Neuronal stem cell (in vitro differentiated cells): Measurements from ENCODE around the gene VGLL4.

Experiments used
- DNase-seq: peaks from one replicate; pipeline ENCODE4 v3.0.0-alpha.2; 2013; ENCODE audit warnings: low spot score
- H2AFZ ChIP-seq: one replicate; pipeline ENCODE4 v1.6.1; 2013; ENCODE audit warnings: mild to moderate bottlenecking, low read length, inconsistent platforms
- H2AK5ac ChIP-seq: 2 replicates; pipeline ENCODE4 v1.6.1; 2013; ENCODE audit warnings: low read depth, mild to moderate bottlenecking, inconsistent platforms, low read length, moderate library complexity, mixed read lengths
- H2BK120ac ChIP-seq: 2 replicates; pipeline ENCODE4 v1.6.1; 2013; ENCODE audit warnings: low read depth, mild to moderate bottlenecking, inconsistent platforms, low read length, moderate library complexity, mixed read lengths
- H2BK12ac ChIP-seq: one replicate; pipeline ENCODE4 v1.6.1; 2013; ENCODE audit warnings: low read length, inconsistent platforms
- H2BK15ac ChIP-seq: 2 replicates; pipeline ENCODE4 v1.6.1; 2013; ENCODE audit warnings: mild to moderate bottlenecking, low read length, inconsistent platforms, mixed read lengths
- H2BK5ac ChIP-seq: one replicate; pipeline ENCODE4 v1.6.1; 2013; ENCODE audit warnings: inconsistent platforms, mild to moderate bottlenecking, low read length, moderate library complexity
- H3K14ac ChIP-seq: one replicate; pipeline ENCODE4 v1.6.1; 2013; ENCODE audit warnings: low read length, inconsistent platforms
- H3K18ac ChIP-seq: 2 replicates; pipeline ENCODE4 v1.6.1; 2013; ENCODE audit warnings: low read length, inconsistent platforms
- H3K23ac ChIP-seq: 2 replicates; pipeline ENCODE4 v1.6.1; 2013; ENCODE audit warnings: low read depth, mild to moderate bottlenecking, mixed read lengths, low read length, inconsistent platforms; ENCODE audit not compliant: poor library complexity
- H3K27ac ChIP-seq: replicated peaks from 3 replicates; pipeline ENCODE4 v1.5.1; 2013; ENCODE audit warnings: low read length, inconsistent platforms
- H3K27me3 ChIP-seq, 3 experiments: 2 replicates each; pipeline ENCODE4 v1.6.1; 2013; ENCODE audit warnings: low read length in 3 of 3, mild to moderate bottlenecking in 2 of 3, inconsistent platforms in 1 of 3, low read depth in 1 of 3, mixed read lengths in 1 of 3, moderate library complexity in 1 of 3; ENCODE audit not compliant: control insufficient read depth in 3 of 3, insufficient read depth in 3 of 3
- H3K36me3 ChIP-seq, 2 donors: replicated peaks in 1 of 2; 2 replicates each; pipeline ENCODE4 v1.6.1; 2013; ENCODE audit warnings: low read length in 2 of 2; ENCODE audit not compliant: control insufficient read depth in 2 of 2, insufficient read depth in 2 of 2
- H3K4ac ChIP-seq: 2 replicates; pipeline ENCODE4 v1.6.1; 2013; ENCODE audit warnings: inconsistent platforms, mild to moderate bottlenecking, low read length, moderate library complexity
- H3K4me1 ChIP-seq, 2 donors: 1 replicate in 1 of 2; 2 replicates in 1 of 2; pipeline ENCODE4 v1.6.1; 2013; ENCODE audit warnings: low read length in 2 of 2, low read depth in 1 of 2; ENCODE audit not compliant: control insufficient read depth in 2 of 2, insufficient read depth in 1 of 2
- H3K4me2 ChIP-seq: one replicate; pipeline ENCODE4 v1.6.1; 2013; ENCODE audit warnings: mild to moderate bottlenecking, low read length, inconsistent platforms; ENCODE audit not compliant: insufficient read depth, poor library complexity, severe bottlenecking
- H3K4me3 ChIP-seq, 2 donors: 2 replicates each; pipeline ENCODE4 v1.5.1; 2013; ENCODE audit warnings: low read length in 2 of 2, mild to moderate bottlenecking in 2 of 2, inconsistent platforms in 1 of 2, moderate library complexity in 1 of 2
- H3K79me1 ChIP-seq: one replicate; pipeline ENCODE4 v1.6.1; 2013; ENCODE audit warnings: low read depth, mild to moderate bottlenecking, inconsistent platforms, low read length, moderate library complexity
- H3K9ac ChIP-seq: one replicate; pipeline ENCODE4 v1.6.1; 2013; ENCODE audit warnings: mild to moderate bottlenecking, low read depth, low read length, inconsistent platforms; ENCODE audit not compliant: poor library complexity
- H3K9me3 ChIP-seq, 2 donors: replicated peaks in 1 of 2; 2 replicates each; pipeline versions ENCODE3 to v1.6.1; 2013; ENCODE audit warnings: low read length in 2 of 2, mild to moderate bottlenecking in 2 of 2, inconsistent platforms in 1 of 2, low read depth in 1 of 2, mixed read lengths in 1 of 2, moderate library complexity in 1 of 2; ENCODE audit not compliant: control insufficient read depth in 2 of 2, insufficient read depth in 1 of 2
- H4K8ac ChIP-seq: one replicate; pipeline ENCODE4 v1.6.1; 2013; ENCODE audit warnings: low read depth, mild to moderate bottlenecking, inconsistent platforms, low read length, moderate library complexity
- H4K91ac ChIP-seq: one replicate; pipeline ENCODE4 v1.6.1; 2013; ENCODE audit warnings: low read length, low read depth, mild to moderate bottlenecking, inconsistent platforms; ENCODE audit not compliant: poor library complexity
- WGBS, 2 donors: extraction: QIAGEN DNeasy Blood & Tissue Kit; methylation state at CpG; one replicate each; pipeline ENCODE4 v1.1.7; 2013; ENCODE audit warnings: missing lambda C conversion rate in 2 of 2, mixed read lengths in 1 of 2; ENCODE audit not compliant: insufficient read length in 2 of 2, insufficient replicate concordance in 1 of 2; ENCODE audit errors: extremely low coverage in 2 of 2; 5-methylcytosine and 5-hydroxymethylcytosine counted together

Gene VGLL4

GRCh38 chr3:11541321-11542303 lies 102.1 kb downstream of the VGLL4 start:
- no CpG with 5 or more reads among the region's 16 CpGs for WGBS, 2 donors
- no peaks in the 10 kb centered on the region for H3K27me3 ChIP-seq

GRCh38 chr3:11539677-11540076 lies 104.0 kb downstream of the VGLL4 start:
- H2AFZ ChIP-seq = no peak overlapping the region
- no peak overlapping the region for H2AK5ac ChIP-seq
- no peaks in the 10 kb centered on the region for H3K9me3 ChIP-seq
- H3K9ac ChIP-seq = no peak overlapping the region
- no peak overlapping the region for H4K8ac ChIP-seq
- H3K79me1 ChIP-seq = peaks cover 2% of the 10 kb centered on the region
- H2BK12ac ChIP-seq = no peak overlapping the region
- no peaks in the 10 kb centered on the region for H3K36me3 ChIP-seq
- H3K4me1 ChIP-seq = peaks cover 1 to 2% of the 10 kb centered on the region in 2 donors
- H3K27ac ChIP-seq = no peak overlapping the region
- DNase-seq = no peak
- no peak overlapping the region for H3K4me3 ChIP-seq
- no peak overlapping the region for H3K23ac ChIP-seq
- no peak overlapping the region for H2BK5ac ChIP-seq
- no peak overlapping the region for H3K4ac ChIP-seq
- no CpG with 5 or more reads among the region's 14 CpGs for WGBS, 2 donors
- no peak overlapping the region for H2BK15ac ChIP-seq
- H4K91ac ChIP-seq = no peak overlapping the region
- H3K14ac ChIP-seq = no peak overlapping the region
- H3K18ac ChIP-seq = no peak overlapping the region
- no peaks in the 10 kb centered on the region for H3K27me3 ChIP-seq
- H2BK120ac ChIP-seq = no peak overlapping the region
- H3K4me2 ChIP-seq = no peak overlapping the region

More at GRCh38 chr3:11541321-11542303, 102.1 kb downstream of the VGLL4 start:
- Histone ChIP-seq H3K18ac (no peak overlapping the region), H3K27ac (no peak overlapping the region), H2BK5ac (no peak overlapping the region), H4K8ac (no peak overlapping the region), H3K4me3 (no peak overlapping the region), H3K23ac (no peak overlapping the region), H2BK12ac (no peak overlapping the region), H3K4ac (no peak overlapping the region), H2AFZ (no peak overlapping the region), H2BK120ac (no peak overlapping the region), H3K79me1 (peaks cover 2% of the 10 kb centered on the region), H3K4me1 (peaks cover 0 to 6% of the 10 kb centered on the region in 2 donors), H3K4me2 (no peak overlapping the region), H2BK15ac (no peak overlapping the region), H3K9me3 (no peaks in the 10 kb centered on the region), H2AK5ac (no peak overlapping the region), H4K91ac (no peak overlapping the region), H3K36me3 (no peaks in the 10 kb centered on the region), H3K14ac (no peak overlapping the region), H3K9ac (no peak overlapping the region)
- no peak for DNase-seq

GRCh38 chr3:11539218-11539617 lies 104.5 kb downstream of the VGLL4 start:
- H2BK12ac ChIP-seq = no peak overlapping the region
- H3K36me3 ChIP-seq = no peaks in the 10 kb centered on the region
- H2BK120ac ChIP-seq = no peak overlapping the region
- H2AFZ ChIP-seq = no peak overlapping the region
- H3K4ac ChIP-seq = no peak overlapping the region
- no peak overlapping the region for H4K8ac ChIP-seq
- peaks cover 2% of the 10 kb centered on the region for H3K79me1 ChIP-seq
- no peak overlapping the region for H3K4me3 ChIP-seq
- no peak overlapping the region for H3K9ac ChIP-seq
- H3K27me3 ChIP-seq = no peaks in the 10 kb centered on the region
- no CpG with 5 or more reads among the region's 5 CpGs for WGBS, 2 donors
- H3K18ac ChIP-seq = no peak overlapping the region
- no peak overlapping the region for H4K91ac ChIP-seq
- H3K23ac ChIP-seq = no peak overlapping the region
- no peak overlapping the region for H3K4me2 ChIP-seq
- H3K4me1 ChIP-seq = peaks cover 3 to 4% of the 10 kb centered on the region in 2 donors
- no peak overlapping the region for H2BK15ac ChIP-seq
- no peak for DNase-seq
- H3K27ac ChIP-seq = no peak overlapping the region
- H3K14ac ChIP-seq = no peak overlapping the region
- no peak overlapping the region for H2BK5ac ChIP-seq
- no peaks in the 10 kb centered on the region for H3K9me3 ChIP-seq
- no peak overlapping the region for H2AK5ac ChIP-seq

DNA sequence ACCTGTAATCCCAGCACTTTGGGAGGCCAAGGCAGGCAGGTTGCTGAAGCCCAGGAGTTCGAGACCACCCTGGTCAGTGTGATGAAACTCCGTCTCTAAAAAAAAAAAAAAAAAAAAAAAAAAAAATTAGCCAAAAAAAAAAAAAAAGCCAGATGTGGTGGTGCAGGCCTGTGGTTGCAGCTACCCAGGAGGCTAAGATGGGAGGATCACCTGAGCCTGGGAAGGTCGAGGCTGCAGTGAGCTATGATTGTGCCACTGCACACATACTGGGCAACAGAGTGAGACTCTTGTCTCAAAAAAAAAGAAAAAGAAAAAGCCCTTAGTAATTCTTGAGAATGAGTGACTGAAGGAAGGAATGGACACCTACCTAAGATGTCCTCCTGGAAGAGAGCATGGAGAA lies 105.1 kb downstream of the VGLL4 start:
- WGBS, 2 donors = no CpG with 5 or more reads among the region's 3 CpGs
- no peak overlapping the region for H3K4ac ChIP-seq
- no peak overlapping the region for H3K18ac ChIP-seq
- H3K4me2 ChIP-seq = no peak overlapping the region
- H3K79me1 ChIP-seq = peaks cover 2% of the 10 kb centered on the region
- no peak overlapping the region for H2AFZ ChIP-seq
- no peak overlapping the region for H3K4me3 ChIP-seq
- no peak overlapping the region for H3K23ac ChIP-seq
- no peak overlapping the region for H3K9ac ChIP-seq
- H3K27me3 ChIP-seq = no peaks in the 10 kb centered on the region
- H2BK15ac ChIP-seq = no peak overlapping the region
- peaks cover 3 to 4% of the 10 kb centered on the region in 2 donors for H3K4me1 ChIP-seq
- DNase-seq = no peak
- no peak overlapping the region for H3K14ac ChIP-seq
- no peak overlapping the region for H4K8ac ChIP-seq
- H2BK12ac ChIP-seq = no peak overlapping the region
- no peak overlapping the region for H2BK120ac ChIP-seq
- H3K9me3 ChIP-seq = no peaks in the 10 kb centered on the region
- H3K36me3 ChIP-seq = no peaks in the 10 kb centered on the region
- no peak overlapping the region for H2AK5ac ChIP-seq
- H2BK5ac ChIP-seq = no peak overlapping the region
- H4K91ac ChIP-seq = no peak overlapping the region
- H3K27ac ChIP-seq = no peak overlapping the region
